ENCODE results near the gene MUC21.
"Not testable (repeated sequence)": the region's sequence is repeated elsewhere in the genome, so short reads cannot be mapped to it uniquely, and the experiment has no call there.

MUC21 gene

DNA sequence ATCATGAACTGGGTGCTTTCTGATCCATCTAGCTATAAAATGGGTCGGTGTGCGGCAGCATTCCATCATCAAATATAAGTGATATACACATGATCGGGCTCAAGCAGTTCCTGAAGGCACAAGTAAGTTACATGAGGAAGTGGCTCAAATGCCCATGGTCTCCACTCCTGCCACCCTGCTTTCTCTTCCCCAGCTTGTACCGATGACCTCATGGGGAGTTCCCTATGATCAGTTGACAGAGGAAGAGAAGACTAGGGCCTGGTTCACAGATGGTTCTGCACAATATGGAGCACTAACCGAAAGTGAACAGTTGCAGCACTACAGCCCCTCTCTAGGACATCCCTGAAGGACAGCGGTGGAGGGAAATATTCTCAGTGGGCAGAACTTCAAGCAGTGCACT lies 14.3 kb upstream of the MUC21 start:
- not testable (repeated sequence) for H3K27ac ChIP-seq (ENCODE audit: low read depth, low read length); H3K4me3 ChIP-seq (ENCODE audit: low read depth, low read length); H3K4me1 ChIP-seq (ENCODE audit: control insufficient read depth, insufficient read depth, low read length, unreplicated experiment); H3K36me3 ChIP-seq (ENCODE audit: insufficient read depth, low read length); H2AFZ ChIP-seq (ENCODE audit: low read length, unreplicated experiment); H3K79me2 ChIP-seq (ENCODE audit: control insufficient read depth, insufficient read depth, low read length, unreplicated experiment)
- H3K27me3 ChIP-seq (ENCODE audit: insufficient read depth, low read length): peaks cover 23% of the 10 kb centered on the region; the same call in 1 of the 2 replicates

DNA sequence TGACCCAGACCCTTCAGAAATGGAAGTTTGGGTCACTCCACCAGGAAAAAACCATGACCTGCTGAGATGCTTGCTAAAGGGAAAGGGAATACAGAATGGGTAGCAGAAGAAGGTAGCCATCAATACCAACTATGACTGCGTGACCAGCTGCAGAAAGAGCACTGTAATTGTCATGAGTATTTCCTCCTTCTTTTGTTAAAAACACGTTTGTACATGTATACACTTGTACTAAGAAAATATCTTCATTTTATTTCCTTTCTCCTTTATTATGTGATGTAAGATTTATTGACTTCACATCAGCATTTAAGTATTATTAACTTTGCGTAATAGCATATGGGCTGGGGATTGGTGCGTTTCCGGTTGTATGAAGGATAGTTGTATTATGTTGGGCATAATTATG lies 12.6 kb upstream of the MUC21 start:
- Histone ChIP-seq H3K27me3 (ENCODE audit: insufficient read depth, low read length) (peaks cover 17% of the 10 kb centered on the region; the same call in 1 of the 2 replicates), H3K79me2 (ENCODE audit: control insufficient read depth, insufficient read depth, low read length, unreplicated experiment) (no peaks in the 10 kb centered on the region), H3K27ac (ENCODE audit: low read depth, low read length) (no peak overlapping the region), H3K36me3 (ENCODE audit: insufficient read depth, low read length) (no peaks in the 10 kb centered on the region), H2AFZ (ENCODE audit: low read length, unreplicated experiment) (no peak overlapping the region), H3K4me1 (ENCODE audit: control insufficient read depth, insufficient read depth, low read length, unreplicated experiment) (no peaks in the 10 kb centered on the region), H3K4me3 (ENCODE audit: low read depth, low read length) (no peak overlapping the region)

DNA sequence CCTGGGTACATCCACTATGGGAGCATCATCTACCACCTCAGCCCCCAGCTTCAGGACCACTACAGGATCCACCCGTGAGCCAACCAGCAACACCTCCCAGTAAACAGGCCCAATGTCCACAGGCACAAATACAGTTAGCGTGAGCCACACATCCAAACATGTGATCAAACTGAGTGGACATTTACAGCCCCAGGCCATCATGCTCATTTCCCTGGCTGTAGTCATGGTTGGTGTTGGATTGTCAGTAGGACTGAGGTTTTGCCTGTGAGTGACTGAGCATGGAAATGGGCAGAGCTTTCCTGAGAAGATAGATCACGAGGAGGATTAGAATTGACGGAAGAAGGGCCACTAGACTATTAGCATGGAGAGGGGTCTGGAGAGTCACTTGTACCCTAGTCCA lies 10.7 kb upstream of the MUC21 start:
- peaks cover 17% of the 10 kb centered on the region; the same call in 1 of the 2 replicates for H3K27me3 ChIP-seq (ENCODE audit: insufficient read depth, low read length)
- H3K36me3 ChIP-seq (ENCODE audit: insufficient read depth, low read length): no peaks in the 10 kb centered on the region
- no peaks in the 10 kb centered on the region for H3K4me1 ChIP-seq (ENCODE audit: control insufficient read depth, insufficient read depth, low read length, unreplicated experiment)
- no peak overlapping the region for H3K27ac ChIP-seq (ENCODE audit: low read depth, low read length)
- no peak overlapping the region for H3K4me3 ChIP-seq (ENCODE audit: low read depth, low read length)
- H3K79me2 ChIP-seq (ENCODE audit: control insufficient read depth, insufficient read depth, low read length, unreplicated experiment): no peaks in the 10 kb centered on the region
- H2AFZ ChIP-seq (ENCODE audit: low read length, unreplicated experiment): no peak overlapping the region

DNA sequence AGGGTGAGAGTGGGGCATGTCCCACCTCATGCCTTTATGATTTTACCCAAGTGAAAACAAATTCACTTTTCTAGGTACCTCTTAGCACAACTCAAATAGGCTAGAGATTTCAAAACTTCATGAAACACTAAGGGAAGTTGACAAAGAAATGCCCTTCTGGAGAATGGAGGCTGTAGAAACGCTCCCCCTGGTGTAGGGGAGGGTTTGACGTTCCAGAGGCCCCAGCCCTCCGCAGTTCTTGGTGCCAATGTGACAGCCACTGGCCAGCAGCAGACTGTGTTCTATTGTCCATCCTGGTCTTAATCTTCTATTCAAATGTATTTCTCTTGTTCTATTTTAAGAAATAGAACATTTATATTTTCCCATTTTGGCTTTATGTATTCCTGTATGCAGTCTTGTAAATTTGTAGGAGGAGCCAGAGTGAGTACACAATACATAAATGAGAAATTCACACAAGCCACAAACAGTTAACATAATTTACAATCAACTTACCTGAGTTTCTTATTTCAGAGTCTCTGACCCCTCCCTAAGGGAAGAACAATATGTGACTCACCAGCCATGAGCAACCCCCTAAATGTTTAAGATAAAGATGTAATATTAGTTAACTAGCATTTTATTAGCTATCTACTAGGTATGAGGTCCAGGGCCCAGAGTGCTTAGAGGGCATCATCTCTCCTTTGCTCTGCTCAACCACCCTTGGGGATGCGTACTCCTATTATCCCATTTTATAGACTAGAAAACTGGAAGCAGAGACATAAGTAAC lies 8.8 kb upstream of the MUC21 start:
- Histone ChIP-seq H3K4me1 (ENCODE audit: control insufficient read depth, insufficient read depth, low read length, unreplicated experiment) (no peaks in the 10 kb centered on the region), H3K27me3 (ENCODE audit: insufficient read depth, low read length) (peaks cover 32% of the 10 kb centered on the region; the same call in 1 of the 2 replicates), H3K36me3 (ENCODE audit: insufficient read depth, low read length) (no peaks in the 10 kb centered on the region), H2AFZ (ENCODE audit: low read length, unreplicated experiment) (no peak overlapping the region), H3K27ac (ENCODE audit: low read depth, low read length) (no peak overlapping the region), H3K4me3 (ENCODE audit: low read depth, low read length) (no peak overlapping the region), H3K79me2 (ENCODE audit: control insufficient read depth, insufficient read depth, low read length, unreplicated experiment) (no peaks in the 10 kb centered on the region)

DNA sequence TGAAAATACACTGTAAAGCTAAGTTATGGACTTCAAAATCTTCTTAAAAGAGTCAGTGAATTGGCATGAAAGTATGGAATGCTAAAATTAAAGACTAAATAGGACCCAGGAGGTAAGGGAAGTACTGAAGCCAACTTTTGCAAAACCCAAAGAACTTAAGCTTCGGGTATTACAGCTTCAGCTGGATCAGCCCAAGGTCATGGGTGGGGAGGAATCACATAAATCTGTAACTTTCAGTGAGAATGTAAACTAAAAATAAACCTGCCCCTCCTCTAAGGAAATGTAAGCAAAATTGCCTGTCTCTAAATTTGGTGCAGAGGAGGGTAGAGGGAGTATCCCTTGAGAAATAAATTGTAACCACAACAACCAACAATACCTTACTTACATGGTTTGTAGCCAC lies 4.4 kb upstream of the MUC21 start:
- Histone ChIP-seq H3K27ac (ENCODE audit: low read depth, low read length) (no peak overlapping the region), H3K27me3 (ENCODE audit: insufficient read depth, low read length) (peaks cover 27% of the 10 kb centered on the region; the same call in 1 of the 2 replicates), H3K4me3 (ENCODE audit: low read depth, low read length) (no peak overlapping the region), H3K79me2 (ENCODE audit: control insufficient read depth, insufficient read depth, low read length, unreplicated experiment) (no peaks in the 10 kb centered on the region), H2AFZ (ENCODE audit: low read length, unreplicated experiment) (no peak overlapping the region), H3K4me1 (ENCODE audit: control insufficient read depth, insufficient read depth, low read length, unreplicated experiment) (no peaks in the 10 kb centered on the region), H3K36me3 (ENCODE audit: insufficient read depth, low read length) (no peaks in the 10 kb centered on the region)

DNA sequence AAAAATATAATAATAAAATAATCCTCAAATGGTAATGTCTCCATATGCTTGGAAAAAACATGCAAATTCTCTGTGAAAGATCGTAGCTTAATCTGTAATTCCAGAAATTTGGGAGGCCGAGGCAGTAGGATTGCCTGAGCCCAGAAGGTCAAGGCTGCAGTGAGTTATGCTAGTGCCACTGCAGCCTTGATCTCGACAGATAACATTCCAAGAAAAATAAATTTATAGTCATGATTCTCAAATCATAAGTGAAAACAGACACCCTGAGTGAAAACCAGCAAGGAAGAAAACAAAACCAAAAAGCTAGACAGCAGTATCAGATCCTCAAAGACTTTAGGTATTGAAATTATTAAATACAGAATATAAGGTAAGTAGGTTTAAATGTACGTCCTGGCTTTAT lies 3.8 kb upstream of the MUC21 start:
- no peaks in the 10 kb centered on the region for H3K79me2 ChIP-seq (ENCODE audit: control insufficient read depth, insufficient read depth, low read length, unreplicated experiment)
- H3K36me3 ChIP-seq (ENCODE audit: insufficient read depth, low read length): no peaks in the 10 kb centered on the region
- H2AFZ ChIP-seq (ENCODE audit: low read length, unreplicated experiment): no peak overlapping the region

DNA sequence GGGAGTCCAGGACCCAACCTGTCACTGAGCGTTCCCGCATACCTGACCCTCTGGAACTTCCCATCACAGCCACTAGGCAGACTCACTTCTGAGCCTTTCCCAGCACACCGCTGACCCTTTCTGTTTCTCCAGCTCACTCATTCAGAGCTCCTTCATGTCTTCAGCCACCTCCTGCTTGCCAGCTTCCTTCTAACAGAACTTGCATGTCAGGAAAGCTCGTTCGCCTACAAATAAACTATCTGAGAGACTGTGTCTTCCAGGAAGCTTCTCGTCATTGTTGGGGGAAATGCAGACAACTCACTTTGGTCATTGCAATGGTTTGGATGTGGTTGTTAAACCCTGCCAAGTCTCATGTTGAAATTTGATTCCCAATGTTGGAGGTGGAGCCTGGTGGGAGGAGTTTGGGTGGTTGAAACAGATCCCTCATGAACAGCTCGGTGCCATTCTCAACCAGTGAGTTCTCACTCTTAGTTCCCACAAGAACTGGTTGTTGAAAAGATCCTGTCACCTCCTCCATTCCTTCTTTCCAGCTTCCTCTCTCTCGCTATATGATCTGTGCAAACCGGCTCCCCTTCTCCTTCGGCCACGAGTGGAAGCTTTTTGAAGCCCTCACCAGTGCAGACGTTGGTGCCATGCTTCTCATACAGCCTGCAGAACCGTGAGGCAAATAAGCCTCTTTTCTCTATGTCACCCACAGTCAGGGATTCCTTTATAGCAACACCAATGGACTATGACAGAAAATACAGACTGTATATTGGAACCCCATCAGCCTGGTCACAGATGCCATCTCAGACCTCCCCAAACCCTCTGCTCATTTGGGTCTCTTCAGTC lies 1.4 kb upstream of the MUC21 start:
- H3K4me1 ChIP-seq (ENCODE audit: control insufficient read depth, insufficient read depth, low read length, unreplicated experiment): no peaks in the 10 kb centered on the region
- H2AFZ ChIP-seq (ENCODE audit: low read length, unreplicated experiment): no peak overlapping the region
- peaks cover 27% of the 10 kb centered on the region; the same call in 1 of the 2 replicates for H3K27me3 ChIP-seq (ENCODE audit: insufficient read depth, low read length)
- H3K36me3 ChIP-seq (ENCODE audit: insufficient read depth, low read length): no peaks in the 10 kb centered on the region
- H3K4me3 ChIP-seq (ENCODE audit: low read depth, low read length): peak overlapping the region; percentile 56
- no peak overlapping the region for H3K27ac ChIP-seq (ENCODE audit: low read depth, low read length)
- H3K79me2 ChIP-seq (ENCODE audit: control insufficient read depth, insufficient read depth, low read length, unreplicated experiment): no peaks in the 10 kb centered on the region

More for the DNA sequence above, 3.8 kb upstream of the MUC21 start:
- no peak overlapping the region for H3K27ac ChIP-seq (ENCODE audit: low read depth, low read length)
- peaks cover 27% of the 10 kb centered on the region; the same call in 1 of the 2 replicates for H3K27me3 ChIP-seq (ENCODE audit: insufficient read depth, low read length)
- H3K4me1 ChIP-seq (ENCODE audit: control insufficient read depth, insufficient read depth, low read length, unreplicated experiment): no peaks in the 10 kb centered on the region
- H3K4me3 ChIP-seq (ENCODE audit: low read depth, low read length): no peak overlapping the region

DNA sequence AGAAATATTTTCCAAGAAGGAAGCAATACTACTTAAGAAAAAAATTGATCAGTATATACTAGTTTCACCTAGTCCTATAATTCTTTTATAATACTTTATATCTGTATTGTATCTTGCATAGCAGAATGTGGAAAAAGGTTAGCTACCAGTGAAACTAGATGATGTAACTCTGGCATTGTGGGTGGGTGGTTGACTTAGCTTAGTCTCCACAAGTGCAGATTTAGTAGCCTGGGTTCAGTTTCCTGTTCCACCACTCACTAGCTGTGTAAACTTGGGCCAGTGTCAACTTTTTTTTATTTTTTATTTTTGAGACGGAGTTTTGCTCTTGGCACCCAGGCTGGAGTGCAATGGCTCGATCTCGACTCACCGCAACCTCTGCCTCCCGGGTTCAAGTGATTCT lies 2.0 kb downstream of the MUC21 start:
- H3K79me2 ChIP-seq (ENCODE audit: control insufficient read depth, insufficient read depth, low read length, unreplicated experiment): no peaks in the 10 kb centered on the region
- no peak overlapping the region for H3K4me3 ChIP-seq (ENCODE audit: low read depth, low read length)
- no peak overlapping the region for H2AFZ ChIP-seq (ENCODE audit: low read length, unreplicated experiment)
- no peak overlapping the region for H3K27ac ChIP-seq (ENCODE audit: low read depth, low read length)
- no peaks in the 10 kb centered on the region for H3K36me3 ChIP-seq (ENCODE audit: insufficient read depth, low read length)
- H3K4me1 ChIP-seq (ENCODE audit: control insufficient read depth, insufficient read depth, low read length, unreplicated experiment): no peaks in the 10 kb centered on the region
- peaks cover 12% of the 10 kb centered on the region; the same call in 1 of the 2 replicates for H3K27me3 ChIP-seq (ENCODE audit: insufficient read depth, low read length)

DNA sequence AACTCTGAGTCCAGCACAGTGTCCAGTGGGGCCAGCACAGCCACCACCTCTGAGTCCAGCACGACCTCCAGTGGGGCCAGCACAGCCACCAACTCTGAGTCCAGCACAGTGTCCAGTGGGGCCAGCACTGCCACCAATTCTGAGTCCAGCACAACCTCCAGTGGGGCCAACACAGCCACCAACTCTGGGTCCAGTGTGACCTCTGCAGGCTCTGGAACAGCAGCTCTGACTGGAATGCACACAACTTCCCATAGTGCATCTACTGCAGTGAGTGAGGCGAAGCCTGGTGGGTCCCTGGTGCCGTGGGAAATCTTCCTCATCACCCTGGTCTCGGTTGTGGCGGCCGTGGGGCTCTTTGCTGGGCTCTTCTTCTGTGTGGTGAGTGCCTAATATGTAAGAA lies 3.8 kb downstream of the MUC21 start:
- no peak overlapping the region for H2AFZ ChIP-seq (ENCODE audit: low read length, unreplicated experiment)
- H3K36me3 ChIP-seq (ENCODE audit: insufficient read depth, low read length): no peaks in the 10 kb centered on the region
- H3K79me2 ChIP-seq (ENCODE audit: control insufficient read depth, insufficient read depth, low read length, unreplicated experiment): no peaks in the 10 kb centered on the region
- no peak overlapping the region for H3K27ac ChIP-seq (ENCODE audit: low read depth, low read length)
- H3K4me1 ChIP-seq (ENCODE audit: control insufficient read depth, insufficient read depth, low read length, unreplicated experiment): no peaks in the 10 kb centered on the region
- H3K4me3 ChIP-seq (ENCODE audit: low read depth, low read length): no peak overlapping the region
- H3K27me3 ChIP-seq (ENCODE audit: insufficient read depth, low read length): peaks cover 12% of the 10 kb centered on the region; the same call in 1 of the 2 replicates

DNA sequence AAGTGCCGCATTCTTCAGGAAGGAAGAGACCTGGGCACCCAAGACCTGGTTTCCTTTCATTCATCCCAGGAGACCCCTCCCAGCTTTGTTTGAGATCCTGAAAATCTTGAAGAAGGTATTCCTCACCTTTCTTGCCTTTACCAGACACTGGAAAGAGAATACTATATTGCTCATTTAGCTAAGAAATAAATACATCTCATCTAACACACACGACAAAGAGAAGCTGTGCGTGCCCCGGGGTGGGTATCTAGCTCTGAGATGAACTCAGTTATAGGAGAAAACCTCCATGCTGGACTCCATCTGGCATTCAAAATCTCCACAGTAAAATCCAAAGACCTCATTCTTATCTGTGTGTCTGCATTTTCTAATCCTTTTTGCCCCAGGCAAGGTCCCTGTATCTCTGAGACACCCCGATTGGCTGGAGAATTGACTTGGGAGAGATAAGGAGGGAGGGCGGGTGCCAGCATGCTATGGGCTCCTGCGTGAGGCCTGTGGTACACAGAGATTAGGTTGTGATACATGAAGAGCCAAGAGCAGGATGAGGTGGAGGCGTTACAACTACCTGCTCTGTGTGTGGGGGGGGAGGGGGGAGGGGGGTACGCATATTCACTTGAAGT lies 4.8 kb downstream of the MUC21 start:
- H3K27ac ChIP-seq (ENCODE audit: low read depth, low read length): no peak overlapping the region
- H3K4me3 ChIP-seq (ENCODE audit: low read depth, low read length): no peak overlapping the region
- H3K79me2 ChIP-seq (ENCODE audit: control insufficient read depth, insufficient read depth, low read length, unreplicated experiment): no peaks in the 10 kb centered on the region
- no peak overlapping the region for H2AFZ ChIP-seq (ENCODE audit: low read length, unreplicated experiment)
- peaks cover 6% of the 10 kb centered on the region; the same call in 1 of the 2 replicates for H3K27me3 ChIP-seq (ENCODE audit: insufficient read depth, low read length)
- no peaks in the 10 kb centered on the region for H3K4me1 ChIP-seq (ENCODE audit: control insufficient read depth, insufficient read depth, low read length, unreplicated experiment)
- no peaks in the 10 kb centered on the region for H3K36me3 ChIP-seq (ENCODE audit: insufficient read depth, low read length)

Data from ACC112 (cell line).